Measurements from ENCODE around the gene TRIM62.
"Not testable (repeated sequence)": the region's sequence is repeated elsewhere in the genome, so short reads cannot be mapped to it uniquely, and the experiment has no call there.

Gene TRIM62

DNA sequence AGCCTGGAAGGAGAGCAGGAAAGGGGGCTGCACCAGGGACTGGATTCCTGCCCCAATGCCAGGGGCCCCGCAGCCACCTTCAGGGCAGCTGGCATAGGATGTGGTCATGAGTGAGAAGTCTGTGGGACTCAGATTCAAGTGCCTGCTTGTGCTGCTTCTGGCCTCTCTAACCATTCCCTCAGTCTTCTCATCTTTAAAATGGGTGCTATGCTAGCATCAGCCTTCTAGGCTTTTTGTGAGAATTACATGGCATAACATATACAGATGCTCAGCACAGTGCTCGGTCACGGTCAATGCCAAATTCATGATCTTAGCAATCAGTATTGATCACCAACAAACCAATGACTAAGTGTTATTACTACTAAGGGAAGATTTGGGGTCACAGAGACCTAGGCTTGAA is 23.5 kb downstream of the TRIM62 start:
- no peak for DNase-seq (ENCODE audit: low read depth)

- no peak for DNase-seq (ENCODE audit: low read depth)
These were observed 24.7 kb downstream of the TRIM62 start for GRCh38 chr1:33157131-33157530.

DNA sequence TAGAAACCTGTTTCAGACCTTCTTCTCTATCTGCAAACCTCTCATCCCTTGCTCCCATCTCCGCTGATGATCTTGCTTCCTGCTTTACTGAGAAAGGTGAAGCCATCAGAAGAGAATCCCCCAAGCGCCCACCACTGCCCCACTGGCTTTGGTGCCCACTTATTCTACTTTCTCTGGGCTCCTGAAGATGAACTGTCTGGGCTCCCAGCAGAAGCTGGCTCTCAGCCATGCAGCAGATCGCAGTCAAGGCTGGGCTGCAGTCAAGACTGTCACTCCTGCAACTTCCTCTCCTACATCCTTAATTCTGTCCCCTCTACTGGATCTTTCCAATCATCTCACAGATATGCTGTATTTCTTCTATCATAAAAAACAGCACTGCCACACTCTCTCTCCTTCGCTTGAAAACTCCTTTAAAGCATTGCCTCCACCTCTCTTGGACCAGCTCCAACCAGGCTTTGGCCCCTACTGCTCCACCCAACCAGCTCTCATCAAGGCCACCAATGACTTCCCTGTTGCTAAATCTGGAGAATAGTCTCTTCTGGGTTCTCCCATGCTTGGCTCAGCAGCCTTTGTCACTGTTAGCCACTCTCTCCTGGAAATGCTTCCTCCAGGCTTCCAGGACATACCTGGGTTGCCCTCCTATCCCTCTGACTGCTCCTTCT is 25.8 kb downstream of the TRIM62 start:
- no peak for DNase-seq (ENCODE audit: low read depth)

- no peak for DNase-seq (ENCODE audit: low read depth)
These were observed 28.2 kb downstream of the TRIM62 start for GRCh38 chr1:33153650-33154049.

GRCh38 chr1:33152685-33153432 is 29.0 kb downstream of the TRIM62 start:
- DNase-seq (ENCODE audit: low read depth), result no peak

DNA sequence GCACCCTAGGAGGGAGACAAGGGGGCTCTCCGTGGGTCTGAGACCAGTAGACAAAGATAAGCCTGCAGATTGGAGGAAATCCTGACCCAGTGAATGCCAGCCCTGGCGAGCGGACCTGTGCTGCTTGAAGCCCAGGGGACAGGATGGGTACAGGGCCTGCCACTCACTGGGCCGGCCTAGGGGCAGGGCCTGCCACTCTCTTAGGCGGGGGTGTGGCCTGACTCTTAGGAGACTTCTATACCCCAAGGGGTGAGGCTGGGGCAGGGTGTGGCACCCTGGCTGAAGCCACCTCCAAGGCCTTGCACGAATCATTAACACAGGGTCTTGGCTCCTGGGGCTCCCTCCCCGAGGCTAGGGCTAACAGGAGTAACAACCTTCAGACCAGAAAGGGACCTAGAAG is 30.7 kb downstream of the TRIM62 start:
- no peak for DNase-seq (ENCODE audit: low read depth)

- DNase-seq (ENCODE audit: low read depth), result no peak
These were observed 31.3 kb downstream of the TRIM62 start for GRCh38 chr1:33150522-33150921.

DNA sequence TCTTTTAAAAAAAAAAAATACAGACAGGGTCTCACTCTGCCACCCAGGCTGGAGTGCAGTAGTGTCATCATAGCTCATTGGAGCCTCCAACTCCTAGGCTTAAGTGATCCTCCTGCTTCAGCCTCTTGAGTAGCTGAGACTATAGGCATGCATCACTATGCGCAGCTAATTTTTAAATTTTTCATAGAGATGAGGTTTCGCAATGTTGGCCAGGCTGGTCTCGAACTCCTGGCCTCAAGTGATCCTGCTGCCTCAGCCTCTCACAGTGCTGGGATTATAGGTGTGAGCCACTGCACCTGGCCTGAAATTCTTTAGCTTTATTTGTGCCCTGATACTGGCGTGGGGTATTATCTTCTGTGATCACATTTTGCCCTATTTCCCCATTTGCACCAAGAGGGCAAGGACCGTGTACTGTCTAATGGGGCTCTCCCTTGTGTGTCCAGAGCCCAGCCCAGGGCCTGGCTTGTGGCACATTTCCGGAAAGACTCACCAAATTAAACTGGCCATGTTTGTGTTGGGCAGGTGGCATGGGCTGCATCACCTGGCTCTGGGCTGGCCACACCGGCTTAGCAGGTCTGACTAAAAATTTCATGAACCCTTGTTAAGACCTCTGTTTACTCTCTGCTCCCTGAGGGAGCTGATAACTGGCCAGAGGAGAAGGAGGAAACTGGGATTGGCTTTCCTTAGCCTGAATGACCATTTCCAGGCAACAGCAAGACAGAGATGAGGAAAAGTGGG is 32.2 kb downstream of the TRIM62 start:
- no peak for DNase-seq (ENCODE audit: low read depth)

GRCh38 chr1:33148615-33149014 is 33.2 kb downstream of the TRIM62 start:
- no peak for DNase-seq (ENCODE audit: low read depth)

DNA sequence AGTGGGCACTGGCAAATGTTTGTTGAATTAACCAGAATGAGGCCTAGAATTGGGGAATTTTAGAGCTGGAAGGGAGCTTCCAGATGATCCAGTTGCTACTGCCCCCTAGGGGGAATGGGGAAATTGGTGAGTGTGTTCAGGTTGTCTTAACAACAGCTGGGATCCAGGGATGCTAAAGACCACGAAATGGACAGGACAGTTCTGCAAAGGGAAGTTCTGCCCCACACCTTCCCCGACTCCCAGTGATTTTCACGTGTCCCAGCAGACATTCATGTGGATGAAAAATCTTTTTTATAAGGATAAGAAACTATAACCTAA is 33.9 kb downstream of the TRIM62 start:
- no peak for DNase-seq (ENCODE audit: low read depth)

DNA sequence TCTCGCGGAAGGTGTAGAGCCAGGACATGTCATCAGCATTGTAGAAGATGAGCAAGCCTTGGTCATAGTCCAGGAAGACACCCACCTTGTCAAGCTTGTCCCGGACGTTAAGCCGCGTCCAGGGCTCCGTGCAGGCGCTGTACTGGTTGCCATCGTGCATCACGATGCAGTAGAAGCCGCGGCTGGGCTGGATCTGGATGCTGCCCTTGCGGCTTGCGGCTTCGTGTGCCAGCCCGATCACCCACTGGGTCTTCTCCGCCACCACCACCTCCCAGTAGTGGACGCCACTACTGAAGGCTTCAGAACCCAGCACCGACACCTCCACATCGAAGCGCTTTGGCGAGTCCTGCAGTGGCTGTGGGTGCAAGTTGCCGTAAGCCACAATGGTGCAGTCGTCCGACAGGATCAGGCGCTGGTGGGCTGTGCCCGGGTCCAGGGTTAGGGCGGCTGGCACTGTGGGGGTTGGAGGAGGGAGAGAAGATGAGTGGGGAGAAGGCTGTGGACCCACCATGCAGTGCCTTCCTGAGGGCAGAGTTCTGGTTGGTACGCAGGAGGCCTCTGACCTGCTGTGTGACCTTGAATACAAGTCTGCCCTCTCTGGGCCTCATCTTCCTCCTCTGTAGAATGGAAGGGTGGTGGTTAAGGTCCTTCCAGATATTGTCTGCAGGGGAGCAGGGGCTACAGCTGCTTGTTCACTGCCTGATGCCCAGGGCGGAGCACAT is 34.4 kb downstream of the TRIM62 start:
- no peak for DNase-seq (ENCODE audit: low read depth)

DNA sequence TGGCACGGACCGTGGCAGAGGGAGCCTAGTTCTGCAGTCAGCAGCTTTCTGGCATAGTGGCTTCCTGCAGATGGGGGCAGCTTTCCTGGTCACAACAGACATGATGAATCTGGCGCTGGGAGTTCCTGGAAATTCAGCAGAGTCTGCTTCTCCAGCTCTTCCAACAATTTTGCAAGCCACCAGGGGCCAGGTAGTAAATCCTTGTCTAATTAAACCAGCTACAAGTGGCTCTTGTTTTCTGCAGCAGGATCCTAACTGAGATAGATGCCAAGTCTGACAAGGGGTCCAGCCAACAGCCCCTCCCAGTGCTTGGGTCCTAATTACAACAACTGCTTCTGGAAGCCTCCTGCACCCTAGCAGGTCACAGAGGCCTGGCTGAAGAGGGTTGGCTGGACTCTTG is 35.8 kb downstream of the TRIM62 start:
- no peak for DNase-seq (ENCODE audit: low read depth)

DNA sequence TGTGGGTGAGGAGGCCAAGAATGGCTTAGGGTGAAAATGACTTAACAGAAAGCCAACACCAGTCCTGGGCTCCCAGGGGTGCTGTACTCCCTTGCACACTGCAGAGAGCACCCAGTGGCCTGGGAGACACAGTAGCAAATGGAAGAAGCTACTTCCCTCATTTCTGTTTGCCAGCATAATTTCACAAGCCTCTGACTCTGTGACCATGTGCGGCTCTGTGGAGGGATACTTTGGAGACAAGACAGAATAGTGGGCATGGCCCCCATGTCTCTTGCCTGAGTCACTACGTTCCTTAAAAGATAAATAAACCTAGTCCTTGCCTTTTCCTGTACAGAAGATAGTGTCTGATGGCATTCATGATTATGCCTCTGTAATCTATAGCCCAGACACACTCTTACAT is 38.1 kb downstream of the TRIM62 start:
- peak; percentile 50 for DNase-seq (ENCODE audit: low read depth)

GRCh38 chr1:33143176-33143575 is 38.7 kb downstream of the TRIM62 start:
- no peak for DNase-seq (ENCODE audit: low read depth)

- DNase-seq (ENCODE audit: low read depth), result no peak
These were observed 39.3 kb downstream of the TRIM62 start for GRCh38 chr1:33142483-33143064.

- DNase-seq (ENCODE audit: low read depth), result no peak
These were observed 40.1 kb downstream of the TRIM62 start for GRCh38 chr1:33141781-33142180.

GRCh38 chr1:33141216-33141615 is 40.6 kb downstream of the TRIM62 start:
- DNase-seq (ENCODE audit: low read depth), result no peak

GRCh38 chr1:33140153-33141149 is 41.4 kb downstream of the TRIM62 start:
- no peak for DNase-seq (ENCODE audit: low read depth)

GRCh38 chr1:33137800-33138199 is 44.0 kb downstream of the TRIM62 start:
- DNase-seq (ENCODE audit: low read depth), result no peak

DNA sequence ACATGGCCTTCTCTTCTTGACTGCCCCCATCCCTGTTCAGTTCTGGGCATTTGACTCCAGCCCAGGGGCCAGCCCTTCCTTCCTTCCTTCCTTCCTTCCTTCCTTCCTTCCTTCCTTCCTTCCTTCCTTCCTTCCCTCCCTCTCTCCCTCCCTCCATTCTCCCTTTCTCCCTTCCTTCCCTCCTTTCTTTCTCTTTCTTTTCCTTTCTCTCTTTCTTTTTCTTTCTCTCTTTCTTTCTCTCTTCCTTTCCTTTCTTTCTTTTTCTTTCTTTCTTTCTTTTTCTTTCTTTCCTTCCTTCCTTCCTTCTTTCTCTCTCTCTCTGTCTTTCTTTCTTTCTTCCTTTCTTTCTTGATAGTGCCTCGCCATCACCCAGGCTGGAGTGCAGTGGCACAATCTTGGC is 45.8 kb downstream of the TRIM62 start:
- DNase-seq (ENCODE audit: low read depth), result not testable (repeated sequence)
